ENCODE data around the gene TMEM240.
"Not testable (repeated sequence)": the region's sequence is repeated elsewhere in the genome, so short reads cannot be mapped to it uniquely, and the experiment has no call there.

Gene TMEM240

GRCh38 chr1:1539310-1540089, 924 bp downstream of the TMEM240 start:
- no peak for ATAC-seq

GRCh38 chr1:1538989-1539309, 1.5 kb downstream of the TMEM240 start:
- no peak for ATAC-seq

GRCh38 chr1:1538334-1538733, 2.1 kb downstream of the TMEM240 start:
- no peak for ATAC-seq

- no peak for ATAC-seq
Measured at GRCh38 chr1:1537626-1538250, 2.7 kb downstream of the TMEM240 start.

- ATAC-seq = no peak
Measured at GRCh38 chr1:1536938-1537546, 3.4 kb downstream of the TMEM240 start.

GRCh38 chr1:1536019-1536937, 4.1 kb downstream of the TMEM240 start:
- no peak for ATAC-seq

GRCh38 chr1:1535201-1536018, 5.0 kb downstream of the TMEM240 start:
- no peak for ATAC-seq

- ATAC-seq = no peak
Measured at GRCh38 chr1:1534401-1535154, 5.8 kb downstream of the TMEM240 start.

- not testable (repeated sequence) for ATAC-seq
Measured at GRCh38 chr1:1533894-1534291, 6.5 kb downstream of the TMEM240 start.

GRCh38 chr1:1533176-1533893, 7.1 kb downstream of the TMEM240 start:
- not testable (repeated sequence) for ATAC-seq

- no peak for ATAC-seq
Measured at GRCh38 chr1:1531947-1532346, 8.5 kb downstream of the TMEM240 start.

- ATAC-seq = no peak
Measured at GRCh38 chr1:1529936-1530335, 10.5 kb downstream of the TMEM240 start.

- ATAC-seq = no peak
Measured at GRCh38 chr1:1529321-1529720, 11.1 kb downstream of the TMEM240 start.

GRCh38 chr1:1528301-1529267, 11.8 kb downstream of the TMEM240 start:
- ATAC-seq = no peak

- ATAC-seq = no peak
Measured at GRCh38 chr1:1527092-1527816, 13.2 kb downstream of the TMEM240 start.

- ATAC-seq = not testable (repeated sequence)
Measured at GRCh38 chr1:1526476-1526875, 13.9 kb downstream of the TMEM240 start.

- not testable (repeated sequence) for ATAC-seq
Measured at GRCh38 chr1:1524750-1525383, 15.6 kb downstream of the TMEM240 start.

GRCh38 chr1:1523651-1524050, 16.8 kb downstream of the TMEM240 start:
- not testable (repeated sequence) for ATAC-seq

Measured in activated CD4-positive, CD25-positive, alpha-beta regulatory T cell treated with anti-CD3 and anti-CD28 coated beads, Interleukin-2, amount 50 U/mL, for 24 hours (primary cell).